ENCODE measurements around the gene CNPY1.

The CNPY1 gene

GRCh38 chr7:155483245-155483644, 63.1 kb downstream of the CNPY1 start:
- no peak for DNase-seq (ENCODE audit: low read depth)
- in situ Hi-C loops (cut with HindIII; ENCODE audit: low sequenced_read_pairs), result no loop called here
- H3K4me3 ChIP-seq (ENCODE audit: low read depth, low read length), result no peak overlapping the region

GRCh38 chr7:155482511-155483183, 63.7 kb downstream of the CNPY1 start:
- DNase-seq (ENCODE audit: low read depth), result no peak
- H3K4me3 ChIP-seq (ENCODE audit: low read depth, low read length), result no peak overlapping the region
- TF ChIP-seq CTCF (IDR thresholded peaks at IDR 0.05; ENCODE audit: low read depth, low read length, missing control alignments), result no peak
- in situ Hi-C loops (cut with HindIII; ENCODE audit: low sequenced_read_pairs), result no loop called here

More at GRCh38 chr7:155483245-155483644, 63.1 kb downstream of the CNPY1 start:
- TF ChIP-seq CTCF (IDR thresholded peaks at IDR 0.05; ENCODE audit: low read depth, low read length, missing control alignments), result no peak

GRCh38 chr7:155481764-155482163, 64.6 kb downstream of the CNPY1 start:
- in situ Hi-C loops (cut with HindIII; ENCODE audit: low sequenced_read_pairs), result no loop called here
- DNase-seq (ENCODE audit: low read depth), result no peak
- no peak overlapping the region for H3K4me3 ChIP-seq (ENCODE audit: low read depth, low read length)
- no peak for TF ChIP-seq CTCF (IDR thresholded peaks at IDR 0.05; ENCODE audit: low read depth, low read length, missing control alignments)

- no peak for TF ChIP-seq CTCF (IDR thresholded peaks at IDR 0.05; ENCODE audit: low read depth, low read length, missing control alignments)
- H3K4me3 ChIP-seq (ENCODE audit: low read depth, low read length), result no peak overlapping the region
- in situ Hi-C loops (cut with HindIII; ENCODE audit: low sequenced_read_pairs), result no loop called here
- DNase-seq (ENCODE audit: low read depth), result no peak
Observed at GRCh38 chr7:155477476-155477875, 68.9 kb downstream of the CNPY1 start.

- no peak overlapping the region for H3K4me3 ChIP-seq (ENCODE audit: low read depth, low read length)
- no peak for DNase-seq (ENCODE audit: low read depth)
- in situ Hi-C loops (cut with HindIII; ENCODE audit: low sequenced_read_pairs), result no loop called here
- TF ChIP-seq CTCF (IDR thresholded peaks at IDR 0.05; ENCODE audit: low read depth, low read length, missing control alignments), result no peak
Observed at GRCh38 chr7:155471718-155472117, 74.6 kb downstream of the CNPY1 start.

GRCh38 chr7:155470686-155471638, 75.4 kb downstream of the CNPY1 start:
- no peak for TF ChIP-seq CTCF (IDR thresholded peaks at IDR 0.05; ENCODE audit: low read depth, low read length, missing control alignments)
- in situ Hi-C loops (cut with HindIII; ENCODE audit: low sequenced_read_pairs), result no loop called here
- no peak for DNase-seq (ENCODE audit: low read depth)
- no peak overlapping the region for H3K4me3 ChIP-seq (ENCODE audit: low read depth, low read length)
